Limb (tissue), 2 donors: ENCODE results near the gene CACNA1C.

Experiments
- DNase-seq, 2 donors: peaks; one replicate each; pipeline ENCODE4 v3.0.0-alpha.2; 2016; ENCODE audit errors: extremely low spot score in 2 of 2

Gene CACNA1C

GRCh38 chr12:2229661-2230539, 177.1 kb downstream of the CACNA1C start:
- no peak for DNase-seq

- no peak for DNase-seq
These were observed 178.3 kb downstream of the CACNA1C start for GRCh38 chr12:2231011-2231595.

GRCh38 chr12:2231956-2232355, 179.2 kb downstream of the CACNA1C start:
- no peak for DNase-seq

GRCh38 chr12:2233034-2233433, 180.2 kb downstream of the CACNA1C start:
- no peak for DNase-seq

- DNase-seq: no peak
These were observed 181.3 kb downstream of the CACNA1C start for GRCh38 chr12:2234091-2234490.

- DNase-seq: no peak
These were observed 182.0 kb downstream of the CACNA1C start for GRCh38 chr12:2234646-2235350.

GRCh38 chr12:2236506-2237294, 183.9 kb downstream of the CACNA1C start:
- no peak for DNase-seq

- DNase-seq: no peak
These were observed 185.3 kb downstream of the CACNA1C start for GRCh38 chr12:2238111-2238510.

- no peak for DNase-seq
These were observed 186.6 kb downstream of the CACNA1C start for GRCh38 chr12:2239381-2239871.

GRCh38 chr12:2240390-2240789, 187.6 kb downstream of the CACNA1C start:
- no peak for DNase-seq

GRCh38 chr12:2240984-2241383, 188.2 kb downstream of the CACNA1C start:
- DNase-seq: no peak

GRCh38 chr12:2242216-2242615, 189.4 kb downstream of the CACNA1C start:
- no peak for DNase-seq

- no peak for DNase-seq
These were observed 190.0 kb downstream of the CACNA1C start for GRCh38 chr12:2242816-2243215.

GRCh38 chr12:2243275-2243674, 190.5 kb downstream of the CACNA1C start:
- DNase-seq: no peak

GRCh38 chr12:2244013-2244861, 191.4 kb downstream of the CACNA1C start:
- DNase-seq: peak in 1 of 2 donors; percentile 48

- no peak for DNase-seq
These were observed 193.6 kb downstream of the CACNA1C start for GRCh38 chr12:2246358-2246757.

- DNase-seq: no peak
These were observed 194.3 kb downstream of the CACNA1C start for GRCh38 chr12:2247120-2247519.

GRCh38 chr12:2247596-2247995, 194.8 kb downstream of the CACNA1C start:
- DNase-seq: no peak

GRCh38 chr12:2248087-2248900, 195.5 kb downstream of the CACNA1C start:
- DNase-seq: no peak
